GM21381 (cell line): Measurements from ENCODE around the gene ARID3A.

Source experiments
- ATAC-seq: cut with Tn5 transposase; IDR thresholded peaks from one replicate; pipeline ENCODE4 v1.9.1; 2021; ENCODE audit warnings: mild to moderate bottlenecking, moderate library complexity; ENCODE audit not compliant: unreplicated experiment

The ARID3A gene

DNA sequence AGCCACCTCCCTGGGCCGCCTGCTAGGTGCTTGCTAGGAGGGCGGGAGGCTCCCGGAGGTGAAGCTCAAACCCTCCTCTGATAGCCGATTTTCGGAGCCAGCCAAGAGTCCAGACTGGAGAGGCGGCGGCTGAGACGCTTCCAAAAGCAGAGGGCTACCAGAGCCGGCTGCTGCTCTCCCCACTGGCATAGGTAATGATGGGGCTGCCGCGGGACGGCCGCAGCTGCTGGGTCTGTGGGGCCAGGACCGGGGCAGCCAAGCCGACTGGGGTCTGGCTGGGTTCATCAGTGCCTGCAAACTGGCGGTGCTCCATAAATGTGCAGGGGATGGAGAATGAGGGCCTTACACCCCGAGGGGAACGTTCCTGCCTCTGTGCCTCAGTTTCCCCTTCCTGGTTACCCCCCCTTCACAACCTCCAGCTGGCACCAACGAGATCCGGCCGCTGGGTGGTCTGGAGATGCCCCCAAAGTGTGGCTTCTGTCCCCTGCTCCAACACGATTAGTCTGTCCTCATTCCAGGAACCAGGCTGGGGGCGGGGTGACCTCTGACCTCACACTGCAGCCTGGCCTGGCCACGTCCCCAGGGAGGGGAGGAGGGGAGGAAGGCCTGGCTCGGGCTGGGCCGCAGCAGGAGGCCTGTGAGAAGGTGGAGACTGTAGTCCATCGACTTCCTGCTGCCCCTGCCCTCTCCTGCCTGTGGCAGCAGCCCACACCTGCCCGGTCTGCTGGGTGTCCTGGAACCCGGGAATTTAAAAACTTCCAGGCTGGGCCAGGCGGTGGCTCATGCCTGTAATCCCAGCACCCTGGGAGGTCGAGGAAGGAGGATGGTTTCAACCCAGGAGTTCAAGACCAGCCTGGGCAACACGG is 54.5 kb downstream of the ARID3A start:
- ATAC-seq: no peak

DNA sequence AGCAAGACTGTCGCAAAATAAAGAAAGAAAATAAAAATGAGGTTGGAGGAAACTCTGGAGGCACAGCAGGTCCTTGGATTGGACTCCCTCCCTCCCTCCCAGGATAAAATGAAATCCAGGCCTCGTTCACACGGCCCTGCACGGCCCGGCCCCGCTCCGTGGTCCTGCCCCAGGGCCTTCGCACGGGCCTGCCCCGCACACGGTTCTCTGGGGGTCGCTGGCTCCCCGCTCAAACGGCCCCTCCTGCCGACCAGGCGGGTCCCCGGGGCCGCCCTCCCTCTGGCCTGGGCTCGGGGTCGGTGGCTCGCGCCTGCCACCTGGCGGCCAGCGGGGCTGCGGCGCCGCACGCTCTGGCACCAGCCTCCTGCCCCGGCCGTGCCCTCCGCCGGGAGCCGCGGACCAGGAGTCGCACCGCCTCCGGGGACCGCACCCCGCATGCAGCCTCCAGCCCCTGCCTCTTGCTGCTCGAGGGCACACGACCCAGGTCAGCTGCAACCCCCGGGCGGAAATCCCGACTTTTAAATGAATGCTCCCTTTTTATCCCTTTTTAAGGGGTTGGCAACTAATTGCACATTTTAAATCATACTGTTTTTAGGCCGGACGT is 56.8 kb downstream of the ARID3A start:
- peak; percentile 51 for ATAC-seq

DNA sequence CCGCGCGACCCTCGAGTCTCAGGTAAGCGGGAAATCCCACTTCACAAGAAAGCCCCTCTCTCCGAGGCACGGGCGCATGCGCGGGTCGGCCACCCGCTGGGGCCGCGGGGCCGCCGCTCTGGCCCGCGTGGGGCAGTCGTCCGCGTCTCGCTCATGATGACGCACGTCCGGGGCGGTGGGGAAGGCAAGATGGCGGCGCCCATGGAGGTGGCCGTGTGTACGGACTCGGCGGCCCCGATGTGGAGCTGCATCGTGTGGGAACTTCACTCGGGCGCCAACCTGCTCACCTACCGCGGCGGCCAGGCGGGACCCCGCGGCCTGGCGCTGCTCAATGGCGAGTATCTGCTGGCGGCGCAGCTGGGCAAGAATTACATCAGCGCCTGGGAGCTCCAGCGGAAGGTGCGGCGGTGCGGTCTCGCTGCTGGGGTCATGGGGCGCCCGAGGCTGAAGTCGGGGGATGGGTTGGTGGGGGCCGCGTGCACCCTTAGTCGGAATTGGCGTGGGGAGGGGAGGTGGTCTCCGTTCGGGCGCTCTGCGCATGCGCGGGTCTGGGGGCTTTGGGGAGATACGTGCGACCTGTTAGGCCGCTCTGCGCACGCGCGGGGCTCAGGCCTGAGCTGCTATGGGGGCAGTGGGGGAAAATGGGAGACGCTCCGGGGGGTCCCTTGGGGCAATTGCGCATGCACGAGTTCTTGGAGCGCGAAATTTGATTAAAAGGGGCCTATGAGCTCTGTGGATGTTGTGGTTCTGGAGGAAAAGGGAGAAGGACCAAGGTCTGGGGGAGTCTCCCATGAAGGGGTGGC is 58.5 kb downstream of the ARID3A start, which contains the start of gene WDR18:
Gene WDR18 (plus strand): TSS at position 181 of the 803 bp plus-strand sequence. CDS start 9 bp downstream, at position 190.
- peak; percentile 77 for ATAC-seq

DNA sequence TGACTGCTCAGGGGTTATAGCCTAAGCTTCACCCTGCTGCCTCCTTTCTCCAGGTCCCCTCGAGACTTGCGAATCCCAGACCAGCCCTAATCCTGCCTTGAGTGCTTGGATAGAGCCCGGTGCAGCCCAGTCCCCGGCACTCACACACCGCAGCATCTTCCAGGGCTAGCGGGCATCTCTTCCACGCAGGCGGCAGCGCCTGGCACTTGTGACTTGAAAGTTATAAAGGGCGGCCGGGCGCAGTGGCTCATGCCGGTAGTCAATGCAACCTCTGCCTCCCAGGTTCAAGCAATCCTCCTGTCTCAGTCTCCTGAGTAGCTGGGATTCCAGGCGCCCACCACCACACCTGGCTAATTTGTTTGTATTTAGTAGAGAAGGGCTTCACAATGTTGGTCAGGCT is 60.2 kb downstream of the ARID3A start:
- ATAC-seq: no peak

DNA sequence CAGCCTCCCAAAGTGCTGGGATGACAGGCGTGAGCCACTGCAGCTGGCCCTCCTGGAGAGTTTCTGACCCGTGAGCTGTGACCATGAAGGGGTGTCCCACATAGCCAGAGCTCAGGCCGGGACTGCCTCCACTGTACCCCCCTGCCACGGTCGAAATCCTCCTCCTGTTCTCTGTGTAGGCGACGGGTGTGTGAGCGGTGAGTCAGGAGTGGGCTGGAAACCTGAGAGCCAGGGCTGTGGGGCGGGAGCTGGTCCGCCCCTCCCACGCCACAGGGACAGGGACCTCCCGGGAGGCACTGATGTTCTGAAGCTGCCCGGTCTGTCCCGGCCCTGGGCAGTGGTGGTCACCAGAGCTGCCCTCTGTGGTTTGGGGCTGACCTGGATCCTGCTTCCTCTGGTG is 62.2 kb downstream of the ARID3A start:
- no peak for ATAC-seq

DNA sequence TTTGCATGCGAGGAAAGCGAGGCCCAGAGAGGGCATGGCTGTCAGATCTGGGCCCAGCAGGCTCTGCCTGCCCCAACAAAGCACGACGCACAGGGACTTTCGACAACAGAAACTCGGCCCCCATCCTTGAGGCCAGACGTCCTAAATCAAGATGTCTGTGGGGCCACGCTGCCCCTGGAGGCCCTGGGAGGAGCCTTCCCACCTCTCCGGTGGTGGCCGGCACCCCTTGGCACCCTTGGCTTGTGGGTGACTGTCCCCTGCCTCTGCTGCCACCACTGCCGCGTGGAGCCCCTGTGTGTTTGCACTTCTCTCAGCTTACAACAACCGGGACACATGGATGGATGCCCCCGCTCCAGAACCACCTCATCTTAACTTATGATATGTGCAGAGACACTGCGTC is 62.7 kb downstream of the ARID3A start:
- no peak for ATAC-seq

DNA sequence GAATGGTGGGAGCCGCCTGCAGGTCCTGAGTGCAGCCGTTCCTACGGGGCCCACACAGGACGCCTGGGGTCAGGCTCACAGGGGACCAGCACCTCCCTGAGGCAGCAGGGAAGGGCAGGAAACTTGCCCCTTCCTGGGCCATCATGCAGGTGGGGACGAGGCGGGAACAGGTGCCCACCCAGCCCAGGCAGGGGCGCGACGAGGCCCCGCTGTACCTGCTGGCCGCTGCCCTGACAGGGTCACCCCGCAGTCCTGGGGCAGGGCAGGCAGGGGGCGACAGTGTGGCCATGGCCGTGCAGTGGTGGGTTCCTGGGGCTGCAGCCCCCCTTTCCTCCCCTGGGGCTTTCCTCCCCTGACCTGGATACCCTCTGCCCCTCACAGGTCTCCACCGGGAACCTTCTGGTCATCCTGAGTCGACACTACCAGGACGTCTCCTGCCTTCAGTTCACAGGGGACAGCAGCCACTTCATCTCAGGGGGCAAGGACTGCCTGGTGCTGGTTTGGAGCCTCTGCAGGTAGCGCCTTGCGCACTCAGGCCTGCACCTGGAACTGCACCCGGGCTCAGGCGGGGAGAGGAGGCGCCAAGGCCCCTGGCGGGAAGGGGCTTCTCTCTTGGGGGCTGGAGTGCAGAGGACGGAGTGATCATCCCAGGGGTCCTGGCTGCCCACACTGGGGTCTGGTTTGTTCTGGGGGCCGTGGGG is 63.7 kb downstream of the ARID3A start:
- ATAC-seq: no peak

DNA sequence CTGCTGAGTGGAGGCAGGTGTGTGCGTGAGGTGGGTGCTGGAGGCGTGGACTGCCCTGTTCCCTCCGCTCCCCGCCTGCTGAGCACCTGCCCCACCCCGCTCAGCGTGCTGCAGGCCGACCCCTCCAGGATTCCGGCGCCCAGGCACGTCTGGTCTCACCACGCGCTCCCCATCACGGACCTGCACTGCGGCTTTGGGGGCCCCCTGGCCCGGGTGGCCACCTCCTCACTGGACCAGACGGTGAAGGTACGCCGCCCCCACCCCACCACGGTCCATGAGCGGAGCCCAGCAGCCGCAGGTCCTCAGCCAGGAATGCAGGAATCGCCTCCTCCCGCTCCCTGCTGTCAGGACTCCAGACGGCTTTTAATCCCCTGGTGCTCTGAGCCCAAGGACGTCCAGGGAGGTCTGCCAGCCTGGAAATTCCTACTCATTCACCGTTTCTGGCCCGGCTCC is 64.3 kb downstream of the ARID3A start:
- ATAC-seq: no peak

DNA sequence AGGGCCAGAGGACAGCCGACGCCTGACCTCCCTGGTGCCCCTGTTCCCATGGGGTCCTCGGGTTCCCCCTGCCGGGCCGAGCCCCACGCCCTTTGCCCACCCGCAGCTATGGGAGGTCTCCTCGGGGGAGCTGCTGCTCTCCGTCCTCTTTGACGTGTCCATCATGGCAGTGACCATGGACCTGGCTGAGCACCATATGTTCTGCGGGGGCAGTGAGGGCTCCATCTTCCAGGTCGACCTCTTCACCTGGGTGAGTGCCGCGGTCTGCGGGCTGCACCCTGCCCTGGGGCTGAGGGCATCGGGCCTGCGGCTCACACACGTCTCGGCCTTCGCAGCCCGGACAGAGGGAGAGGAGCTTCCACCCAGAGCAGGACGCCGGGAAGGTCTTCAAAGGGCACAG is 64.9 kb downstream of the ARID3A start:
- no peak for ATAC-seq

DNA sequence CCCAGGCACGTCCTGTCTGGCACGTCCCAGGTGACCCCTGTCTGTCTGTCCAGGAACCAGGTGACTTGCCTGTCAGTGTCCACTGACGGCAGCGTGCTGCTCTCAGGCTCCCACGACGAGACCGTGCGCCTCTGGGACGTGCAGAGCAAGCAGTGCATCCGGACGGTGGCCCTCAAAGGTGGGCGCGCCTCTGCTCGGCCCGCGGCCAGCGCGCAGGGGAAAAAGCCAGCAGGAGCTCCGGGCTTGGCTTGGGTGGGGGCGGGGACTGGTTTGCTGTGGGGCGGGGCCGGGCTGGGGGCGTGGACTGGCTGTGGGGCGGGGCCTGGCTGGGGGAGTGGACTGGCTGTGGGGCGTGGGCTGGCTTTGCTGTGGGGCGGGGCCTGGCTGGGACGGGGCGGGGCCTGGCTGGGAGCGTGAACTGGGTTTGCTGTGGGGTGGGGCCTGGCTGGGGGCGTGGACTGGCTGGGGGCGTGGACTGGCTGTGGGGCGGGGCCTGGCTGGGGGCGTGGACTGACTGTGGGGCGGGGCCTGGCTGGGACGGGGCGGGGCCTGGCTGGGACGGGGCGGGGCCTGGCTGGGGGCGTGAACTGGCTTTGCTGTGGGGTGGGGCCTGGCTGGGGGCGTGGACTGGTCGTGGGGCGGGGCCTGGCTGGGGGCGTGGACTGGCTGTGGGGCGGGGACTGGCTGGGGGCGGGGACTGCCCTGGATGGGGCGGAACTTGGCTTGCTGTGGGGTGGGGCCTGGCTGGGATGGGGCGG is 65.5 kb downstream of the ARID3A start:
- no peak for ATAC-seq

DNA sequence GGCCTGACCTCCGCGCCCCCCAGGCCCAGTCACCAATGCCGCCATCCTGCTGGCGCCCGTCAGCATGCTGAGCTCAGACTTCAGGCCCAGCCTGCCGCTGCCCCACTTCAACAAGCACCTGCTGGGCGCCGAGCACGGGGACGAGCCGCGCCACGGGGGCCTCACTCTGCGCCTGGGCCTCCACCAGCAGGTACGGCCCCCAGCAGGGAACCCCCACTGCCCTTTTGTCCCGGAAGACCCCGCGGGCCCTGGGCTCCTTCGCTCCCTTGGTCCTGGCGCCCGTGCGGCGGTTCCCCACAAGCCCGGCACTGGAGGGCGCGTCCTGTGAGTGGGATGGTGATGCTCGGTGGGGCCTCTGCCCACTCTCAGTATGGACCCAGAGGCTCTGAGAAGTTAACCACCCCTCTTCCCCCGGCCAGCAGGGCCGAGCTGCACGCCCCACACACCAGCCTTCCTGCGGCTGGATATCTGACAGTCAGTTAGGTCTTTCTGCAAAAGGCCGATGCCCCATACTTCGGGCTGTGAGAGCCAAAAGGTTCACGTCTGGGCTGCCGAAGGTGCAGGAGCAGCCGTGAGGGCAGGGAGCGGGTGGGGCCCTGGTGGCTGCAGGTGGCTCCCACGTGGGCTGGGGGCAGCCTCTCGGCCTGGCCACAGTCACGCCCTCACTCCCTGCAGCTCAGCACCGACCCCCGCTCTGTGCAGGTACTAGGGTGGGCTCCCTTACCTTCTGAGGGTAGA is 66.3 kb downstream of the ARID3A start:
- ATAC-seq: no peak

DNA sequence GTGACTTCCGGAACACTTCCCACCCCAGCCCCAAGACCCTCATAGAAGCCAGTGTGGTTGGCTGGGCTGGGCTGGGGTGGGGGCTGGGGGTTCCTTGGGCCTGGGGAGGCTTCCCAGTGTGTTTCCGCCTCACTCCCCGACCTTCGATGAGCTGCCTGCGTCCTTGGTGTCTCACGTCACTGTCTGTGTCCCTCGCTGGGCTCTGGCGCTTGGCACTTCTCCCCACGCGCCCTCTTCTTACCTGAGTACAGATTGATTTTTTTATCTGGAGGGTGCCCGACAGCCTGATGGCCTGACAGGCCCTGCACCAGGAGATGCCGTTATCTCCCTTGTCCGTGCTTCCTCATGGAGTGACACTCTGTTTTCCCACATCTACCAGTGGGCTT is 66.8 kb downstream of the ARID3A start:
- no peak for ATAC-seq

DNA sequence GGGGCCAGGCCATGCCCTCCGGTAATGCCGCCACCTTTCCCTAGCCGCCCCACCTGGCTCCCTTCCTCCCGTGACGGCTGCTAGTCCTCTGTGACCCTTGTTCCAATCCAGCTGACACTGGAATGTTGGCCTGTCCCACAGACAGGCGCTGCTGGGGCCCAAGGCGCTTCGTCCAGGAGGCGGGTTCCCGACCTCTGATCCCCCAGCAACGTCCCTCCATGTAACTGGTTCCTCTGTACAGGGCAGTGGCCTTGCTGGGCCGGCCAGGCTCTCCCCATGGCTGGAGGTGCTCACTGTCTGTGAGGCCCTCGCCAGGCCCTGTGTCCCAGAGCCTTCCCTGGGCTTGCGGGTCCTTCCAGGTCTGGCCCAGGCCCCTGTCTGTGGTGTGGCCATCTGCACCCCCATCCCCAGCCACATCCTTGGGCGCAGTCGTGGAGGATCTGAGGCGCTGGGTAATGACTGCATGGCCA is 67.6 kb downstream of the ARID3A start:
- ATAC-seq: no peak

DNA sequence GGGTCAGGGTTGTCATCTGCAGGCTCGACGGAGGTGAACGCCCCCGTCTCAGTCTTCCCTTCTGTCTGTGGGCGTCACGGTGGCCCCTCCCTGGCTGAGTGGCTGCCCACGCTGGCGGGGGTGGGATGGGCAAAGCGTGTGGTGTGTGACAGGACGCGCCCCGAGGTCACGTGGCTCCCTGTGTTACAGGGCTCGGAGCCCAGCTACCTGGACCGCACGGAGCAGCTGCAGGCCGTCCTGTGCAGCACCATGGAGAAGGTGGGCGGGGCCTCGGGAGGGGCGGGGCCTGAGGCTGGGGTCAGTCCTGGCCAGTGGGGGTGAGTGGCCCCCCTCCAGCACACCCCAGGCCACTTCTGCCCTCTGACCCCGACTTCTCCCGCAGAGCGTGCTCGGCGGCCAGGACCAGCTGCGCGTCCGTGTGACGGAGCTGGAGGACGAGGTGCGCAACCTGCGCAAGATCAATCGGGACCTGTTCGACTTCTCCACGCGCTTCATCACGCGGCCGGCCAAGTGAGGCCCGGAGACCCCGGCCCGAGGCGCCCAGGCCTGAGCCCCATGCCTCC is 68.1 kb downstream of the ARID3A start:
- ATAC-seq: no peak

DNA sequence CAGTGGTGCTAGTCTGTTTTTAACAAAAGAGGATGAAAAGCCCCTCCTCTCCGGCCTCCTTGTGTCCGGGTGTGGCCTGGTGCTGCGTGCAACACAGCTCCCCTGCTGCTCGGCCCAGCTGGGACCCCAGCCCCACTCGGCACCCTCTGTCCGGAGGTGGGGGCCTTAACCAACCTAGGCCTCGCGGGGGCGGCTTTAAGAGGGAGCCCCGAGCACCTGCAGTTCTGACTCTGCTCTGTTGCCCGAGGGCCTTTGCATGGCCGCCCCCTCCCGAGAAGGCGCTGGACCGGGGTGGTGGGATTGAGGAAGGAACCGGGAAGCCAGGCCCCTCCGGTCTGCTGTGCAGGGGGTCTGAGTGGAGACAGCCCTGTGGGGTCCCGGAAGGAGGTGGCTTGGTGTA is 68.7 kb downstream of the ARID3A start:
- ATAC-seq: no peak

DNA sequence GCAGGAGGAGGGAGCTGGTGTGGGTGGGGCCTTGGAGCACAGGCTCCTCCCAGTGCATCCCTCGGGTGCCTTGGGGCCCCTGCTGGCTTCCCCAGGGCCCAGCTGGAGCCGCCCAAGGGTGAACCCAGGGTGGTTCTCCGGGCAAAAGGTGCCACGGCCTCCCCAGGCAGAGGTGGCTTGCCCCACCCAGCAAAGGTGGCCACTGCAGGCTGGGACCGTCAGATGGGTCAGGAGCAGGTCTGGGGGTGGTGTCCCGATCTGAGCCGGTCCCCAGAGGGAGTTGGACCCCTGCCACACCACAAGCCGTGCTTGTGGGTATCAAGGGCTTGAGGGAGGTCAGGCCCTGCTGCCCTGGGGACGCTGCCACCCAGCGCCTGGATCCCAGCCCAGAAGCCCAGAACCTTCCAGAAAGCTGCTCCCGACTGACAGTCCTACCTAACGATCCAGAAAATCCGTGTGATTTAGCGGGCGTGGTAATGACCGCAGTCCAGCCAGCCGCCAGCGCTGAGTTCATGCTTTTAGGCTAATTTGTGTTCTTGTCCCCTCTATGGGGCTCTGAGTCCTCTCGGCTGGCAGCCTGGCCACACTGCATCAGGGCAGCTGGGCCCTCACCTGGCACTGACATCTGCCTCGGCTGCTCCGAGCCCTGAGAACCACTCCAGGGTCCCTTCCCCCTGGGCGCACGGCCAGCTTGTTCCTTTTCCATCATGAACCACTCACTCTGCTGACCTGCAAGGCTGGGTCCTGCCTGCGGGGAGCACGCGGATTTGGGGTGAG is 69.4 kb downstream of the ARID3A start:
- no peak for ATAC-seq

DNA sequence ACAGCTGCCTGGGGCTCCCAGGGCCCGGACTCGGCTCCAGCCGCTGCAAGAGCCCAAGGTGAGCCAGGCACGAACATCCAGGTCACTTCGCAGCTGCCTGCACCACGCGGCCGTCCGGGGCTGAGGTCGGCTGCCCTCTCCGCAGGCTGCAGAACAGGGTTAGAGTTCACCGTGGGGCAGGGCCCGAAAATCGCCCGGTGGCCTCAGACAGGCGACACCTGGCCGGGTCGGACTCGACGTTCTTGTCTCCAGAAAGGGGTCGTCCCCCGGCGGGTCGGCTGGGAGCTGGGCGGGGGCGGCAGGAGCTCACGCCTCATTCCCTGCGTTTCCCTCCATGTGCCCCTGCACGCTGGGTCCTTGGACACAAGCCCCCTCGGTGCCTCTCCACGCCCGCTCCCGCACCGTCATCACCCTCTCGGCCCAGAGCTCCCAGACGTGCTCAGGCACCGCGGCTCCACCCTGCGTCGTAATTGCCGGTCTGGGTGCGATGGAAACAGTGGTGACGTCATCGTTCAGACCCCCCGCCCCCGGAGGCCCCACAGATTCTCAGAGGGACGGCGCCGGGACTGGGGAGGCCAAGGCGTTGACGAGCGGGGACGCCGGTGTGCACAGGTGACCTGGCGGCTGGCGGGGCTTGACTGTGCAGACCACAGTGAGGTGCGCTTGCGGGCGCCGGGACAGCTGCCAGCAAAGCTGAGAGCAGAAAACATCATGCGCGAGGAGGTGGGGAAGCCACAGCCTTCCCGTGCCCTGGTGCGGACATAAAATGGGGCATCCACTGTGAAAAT is 70.4 kb downstream of the ARID3A start:
- no peak for ATAC-seq

DNA sequence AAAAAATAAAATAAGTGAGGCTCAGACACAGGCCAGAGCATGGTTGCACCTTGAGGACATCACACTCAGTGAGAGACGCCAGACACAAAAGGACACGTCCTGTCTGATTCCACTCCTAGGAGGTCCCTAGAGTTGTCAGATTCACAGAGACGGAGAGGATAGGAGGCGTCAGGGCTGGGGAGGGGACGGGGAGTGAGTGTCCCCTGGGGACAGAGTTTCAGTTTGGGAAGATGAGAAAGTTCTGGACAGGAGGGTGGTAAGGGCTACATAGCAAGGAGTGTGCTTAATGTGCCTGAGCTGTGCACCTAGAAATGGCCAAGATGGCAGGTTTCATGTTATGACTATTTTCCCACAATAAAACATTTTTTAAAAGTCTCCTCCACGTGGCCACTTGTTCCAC is 72.2 kb downstream of the ARID3A start:
- no peak for ATAC-seq
